ENCODE results near the gene RFLNA.

RFLNA gene

GRCh38 chr12:124252964-124253363, 41.9 kb upstream of the RFLNA start:
- Histone ChIP-seq H2AFZ (ENCODE audit: low read depth, low read length) (no peak overlapping the region), H3K4me2 (ENCODE audit: low read length) (no peak overlapping the region), H3K79me2 (ENCODE audit: low read length) (no peaks in the 10 kb centered on the region), H3K4me1 (ENCODE audit: low read length) (peaks cover 27% of the 10 kb centered on the region), H4K20me1 (ENCODE audit: insufficient read depth, low read length) (peaks cover 10% of the 10 kb centered on the region; the same call in 1 of the 2 replicates), H3K27me3 (ENCODE audit: low read depth, low read length) (peaks cover 81% of the 10 kb centered on the region), H3K4me3 (ENCODE audit: low read length) (no peak overlapping the region), H3K9me3 (ENCODE audit: insufficient read depth, low read length) (no peaks in the 10 kb centered on the region), H3K9ac (ENCODE audit: low read length) (no peak overlapping the region), H3K36me3 (replicated peaks; ENCODE audit: low read depth, low read length) (no peaks in the 10 kb centered on the region), H3K27ac (ENCODE audit: low read length) (no peak overlapping the region)
- no peak for TF ChIP-seq CTCF (IDR thresholded peaks at IDR 0.05; ENCODE audit: low read depth, low read length)
- TF ChIP-seq EZH2phosphoT487 (IDR thresholded peaks at IDR 0.05; ENCODE audit: low read depth): no peak

GRCh38 chr12:124254126-124254525, 40.8 kb upstream of the RFLNA start:
- H3K9ac ChIP-seq (ENCODE audit: low read length): no peak overlapping the region
- no peak overlapping the region for H3K4me3 ChIP-seq (ENCODE audit: low read length)
- peaks cover 10% of the 10 kb centered on the region; the same call in 1 of the 2 replicates for H4K20me1 ChIP-seq (ENCODE audit: insufficient read depth, low read length)
- H3K9me3 ChIP-seq (ENCODE audit: insufficient read depth, low read length): no peaks in the 10 kb centered on the region
- H3K79me2 ChIP-seq (ENCODE audit: low read length): no peaks in the 10 kb centered on the region
- H3K27ac ChIP-seq (ENCODE audit: low read length): no peak overlapping the region
- no peak overlapping the region for H2AFZ ChIP-seq (ENCODE audit: low read depth, low read length)
- peaks cover 71% of the 10 kb centered on the region for H3K27me3 ChIP-seq (ENCODE audit: low read depth, low read length)
- H3K4me2 ChIP-seq (ENCODE audit: low read length): no peak overlapping the region
- TF ChIP-seq EZH2phosphoT487 (IDR thresholded peaks at IDR 0.05; ENCODE audit: low read depth): no peak
- H3K36me3 ChIP-seq (replicated peaks; ENCODE audit: low read depth, low read length): no peaks in the 10 kb centered on the region
- peaks cover 18% of the 10 kb centered on the region for H3K4me1 ChIP-seq (ENCODE audit: low read length)

GRCh38 chr12:124259154-124260066, 35.5 kb upstream of the RFLNA start:
- Histone ChIP-seq H2AFZ (ENCODE audit: low read depth, low read length) (no peak overlapping the region), H3K9ac (ENCODE audit: low read length) (no peak overlapping the region), H3K27me3 (ENCODE audit: low read depth, low read length) (peaks cover 26% of the 10 kb centered on the region), H3K9me3 (ENCODE audit: insufficient read depth, low read length) (no peaks in the 10 kb centered on the region), H3K4me1 (ENCODE audit: low read length) (no peaks in the 10 kb centered on the region), H4K20me1 (ENCODE audit: insufficient read depth, low read length) (no peaks in the 10 kb centered on the region), H3K4me2 (ENCODE audit: low read length) (no peak overlapping the region), H3K36me3 (replicated peaks; ENCODE audit: low read depth, low read length) (no peaks in the 10 kb centered on the region), H3K79me2 (ENCODE audit: low read length) (no peaks in the 10 kb centered on the region), H3K27ac (ENCODE audit: low read length) (no peak overlapping the region), H3K4me3 (ENCODE audit: low read length) (no peak overlapping the region)
- TF ChIP-seq CTCF (IDR thresholded peaks at IDR 0.05; ENCODE audit: low read depth, low read length): no peak
- no peak for TF ChIP-seq EZH2phosphoT487 (IDR thresholded peaks at IDR 0.05; ENCODE audit: low read depth)

- no peak overlapping the region for H3K4me2 ChIP-seq (ENCODE audit: low read length)
- no peak overlapping the region for H3K9ac ChIP-seq (ENCODE audit: low read length)
- TF ChIP-seq CTCF (IDR thresholded peaks at IDR 0.05; ENCODE audit: low read depth, low read length) (no peak), EZH2phosphoT487 (IDR thresholded peaks at IDR 0.05; ENCODE audit: low read depth) (no peak)
- no peak overlapping the region for H2AFZ ChIP-seq (ENCODE audit: low read depth, low read length)
- H4K20me1 ChIP-seq (ENCODE audit: insufficient read depth, low read length): no peaks in the 10 kb centered on the region
- no peak overlapping the region for H3K4me3 ChIP-seq (ENCODE audit: low read length)
- H3K27ac ChIP-seq (ENCODE audit: low read length): no peak overlapping the region
- H3K9me3 ChIP-seq (ENCODE audit: insufficient read depth, low read length): no peaks in the 10 kb centered on the region
- H3K79me2 ChIP-seq (ENCODE audit: low read length): no peaks in the 10 kb centered on the region
- no peaks in the 10 kb centered on the region for H3K4me1 ChIP-seq (ENCODE audit: low read length)
- H3K36me3 ChIP-seq (replicated peaks; ENCODE audit: low read depth, low read length): no peaks in the 10 kb centered on the region
- H3K27me3 ChIP-seq (ENCODE audit: low read depth, low read length): peaks cover 7% of the 10 kb centered on the region
Measured at GRCh38 chr12:124261885-124262284, 33.0 kb upstream of the RFLNA start.
